Brain microvascular endothelial cell (primary cell): ENCODE data around the gene GREB1.

Experiments used
- DNase-seq: peaks from one replicate; pipeline ENCODE4 v3.0.0-alpha.2; 2020
- H3K27ac ChIP-seq: fragments of 250-450 bp; sonication (Bioruptor Pico); 2 replicates; pipeline ENCODE4 v1.5.1; 2020; ENCODE audit warnings: mild to moderate bottlenecking, moderate library complexity
- H3K27me3 ChIP-seq: fragments of 250-450 bp; sonication (Bioruptor Pico); replicated peaks from 2 replicates; pipeline ENCODE4 v1.5.1; 2020; ENCODE audit warnings: mild to moderate bottlenecking
- H3K36me3 ChIP-seq: fragments of 250-450 bp; sonication (Bioruptor Pico); replicated peaks from 2 replicates; pipeline ENCODE4 v1.5.1; 2020; ENCODE audit warnings: mild to moderate bottlenecking
- H3K4me3 ChIP-seq: 2 replicates; pipeline ENCODE4 v1.5.1; 2011; ENCODE audit warnings: low read depth, mild to moderate bottlenecking, control low read depth, low read length, moderate library complexity
- CTCF ChIP-seq: IDR thresholded peaks from 2 replicates; pipeline ENCODE4 v1.5.1; 2011; ENCODE audit warnings: low read depth, mild to moderate bottlenecking, moderate library complexity, low read length, control low read depth, inconsistent platforms; ENCODE audit errors: missing control alignments
- in situ Hi-C: cut with HindIII; loops from 2 replicates; pipeline ENCODE4 v1.10.0; 2017; ENCODE audit warnings: low sequenced_read_pairs, low pct_ligation_motif_present

GREB1 gene

GRCh38 chr2:11574176-11575046, 40.6 kb downstream of the GREB1 start:
- H3K27me3 ChIP-seq: peaks cover 4% of the 10 kb centered on the region
- H3K4me3 ChIP-seq: no peak overlapping the region
- H3K36me3 ChIP-seq: no peaks in the 10 kb centered on the region
- in situ Hi-C loops: no loop called here
- no peak overlapping the region for H3K27ac ChIP-seq
- no peak for TF ChIP-seq CTCF
- no peak for DNase-seq

- no peak overlapping the region for H3K27ac ChIP-seq
- no peak for DNase-seq
- no peak for TF ChIP-seq CTCF
Measured at GRCh38 chr2:11576398-11576797, 42.6 kb downstream of the GREB1 start.

DNA sequence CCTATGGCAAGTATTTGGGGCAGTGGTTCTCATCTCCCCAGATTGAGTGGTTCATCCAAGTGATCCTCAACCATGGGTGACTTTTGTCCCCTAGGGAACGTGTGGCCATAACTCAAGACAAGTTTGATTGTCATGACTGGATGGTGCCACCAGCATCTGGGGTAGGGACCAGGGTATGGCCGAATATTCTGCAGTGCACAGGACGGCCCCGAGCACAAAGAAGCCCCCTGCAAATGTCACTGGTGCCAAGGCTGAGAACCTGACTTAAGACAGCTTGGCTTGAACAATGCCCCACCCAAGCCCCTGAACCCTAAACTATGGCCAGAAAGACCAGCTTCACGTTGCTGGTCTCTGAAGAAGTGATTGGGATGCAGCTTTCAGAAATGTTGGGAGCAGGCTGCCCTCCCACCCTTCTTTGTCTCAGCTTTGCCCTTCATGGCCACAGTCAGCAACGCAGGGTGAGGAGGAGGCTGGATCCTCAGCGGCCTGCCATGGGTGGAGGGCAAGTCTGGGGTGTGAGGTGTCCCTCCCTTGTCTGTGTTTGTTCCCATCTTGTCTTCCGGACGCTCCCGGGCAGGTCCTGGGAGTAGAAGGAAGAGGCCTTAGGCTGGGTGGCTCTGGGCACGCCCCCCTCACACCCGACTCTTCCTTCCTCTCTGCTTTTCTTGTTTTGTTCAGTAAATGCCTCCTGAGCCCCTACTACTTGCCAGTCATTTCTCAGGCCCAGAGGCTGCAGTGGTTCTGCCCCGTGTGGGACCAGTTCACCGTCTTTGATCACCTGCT, 43.4 kb downstream of the GREB1 start:
- H3K36me3 ChIP-seq: no peaks in the 10 kb centered on the region
- H3K27me3 ChIP-seq: no peaks in the 10 kb centered on the region
- DNase-seq: no peak
- TF ChIP-seq CTCF: no peak
- H3K27ac ChIP-seq: no peak overlapping the region
- in situ Hi-C loops: no loop called here
- no peak overlapping the region for H3K4me3 ChIP-seq

More at GRCh38 chr2:11576398-11576797, 42.6 kb downstream of the GREB1 start:
- in situ Hi-C loops: no loop called here
- Histone ChIP-seq H3K4me3 (no peak overlapping the region), H3K27me3 (no peaks in the 10 kb centered on the region), H3K36me3 (no peaks in the 10 kb centered on the region)

- Histone ChIP-seq H3K36me3 (no peaks in the 10 kb centered on the region), H3K27me3 (no peaks in the 10 kb centered on the region), H3K27ac (no peak overlapping the region), H3K4me3 (no peak overlapping the region)
- in situ Hi-C loops: no loop called here
- DNase-seq: no peak
- TF ChIP-seq CTCF: no peak
Measured at GRCh38 chr2:11578081-11578948, 44.5 kb downstream of the GREB1 start.

- TF ChIP-seq CTCF: no peak
- no peaks in the 10 kb centered on the region for H3K36me3 ChIP-seq
- H3K27me3 ChIP-seq: no peaks in the 10 kb centered on the region
- DNase-seq: no peak
- H3K27ac ChIP-seq: no peak overlapping the region
- no peak overlapping the region for H3K4me3 ChIP-seq
- in situ Hi-C loops: no loop called here
Measured at GRCh38 chr2:11578986-11579774, 45.3 kb downstream of the GREB1 start.
